Measurements from ENCODE around the gene CKLF. TPM values are rescaled to one million over a fixed set of nuclear protein-coding genes. Genes with fewer than 3 reads are reported as not detected.
"Not testable (repeated sequence)": the region's sequence is repeated elsewhere in the genome, so short reads cannot be mapped to it uniquely, and the experiment has no call there.

Gene CKLF
- total RNA-seq, 1 experiment from 2014 or later: 162 TPM

DNA sequence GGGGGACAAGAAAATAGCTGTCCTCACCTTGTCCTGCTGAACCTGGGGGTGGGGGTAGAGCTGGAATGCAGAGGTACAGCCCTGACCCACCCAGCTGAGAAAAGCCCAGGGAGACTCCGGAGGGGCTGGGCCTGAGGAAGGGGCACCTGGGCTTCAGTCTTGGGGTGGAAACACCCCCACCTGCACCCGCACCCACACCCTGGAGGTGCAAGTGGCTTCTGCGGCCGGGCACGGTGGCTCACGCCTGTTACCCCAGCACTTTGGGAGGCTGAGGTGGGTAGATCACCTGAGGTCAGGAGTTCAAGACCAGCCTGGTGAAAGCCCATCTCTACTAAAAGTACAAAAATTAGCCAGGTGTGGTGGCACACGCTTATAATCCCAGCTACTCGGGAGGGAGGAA, 59.5 kb downstream of the CKLF start:
- DNase-seq (ENCODE audit: extremely low read depth, low read depth): not testable (repeated sequence)

DNA sequence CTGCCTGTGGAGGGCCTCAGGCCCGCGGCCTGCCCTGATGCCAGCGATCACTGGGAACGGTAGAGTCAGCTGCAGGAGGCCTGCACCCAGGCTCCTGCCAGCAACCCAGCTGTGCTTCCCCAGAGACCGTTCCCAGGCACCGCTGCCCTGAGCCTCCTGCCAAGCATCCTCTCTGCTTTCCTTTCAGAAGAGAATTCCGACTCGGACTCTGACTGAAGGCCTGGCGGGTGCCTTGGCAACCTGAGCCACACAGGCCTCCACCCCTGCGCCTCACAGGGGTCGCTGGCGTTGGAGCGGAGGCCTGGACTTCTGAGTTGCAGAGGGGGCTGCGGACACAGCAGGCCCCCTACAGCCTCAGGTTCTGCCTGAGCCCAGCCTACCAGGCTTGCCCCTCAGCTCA, 60.0 kb downstream of the CKLF start:
- no peak for DNase-seq (ENCODE audit: extremely low read depth, low read depth)

DNA sequence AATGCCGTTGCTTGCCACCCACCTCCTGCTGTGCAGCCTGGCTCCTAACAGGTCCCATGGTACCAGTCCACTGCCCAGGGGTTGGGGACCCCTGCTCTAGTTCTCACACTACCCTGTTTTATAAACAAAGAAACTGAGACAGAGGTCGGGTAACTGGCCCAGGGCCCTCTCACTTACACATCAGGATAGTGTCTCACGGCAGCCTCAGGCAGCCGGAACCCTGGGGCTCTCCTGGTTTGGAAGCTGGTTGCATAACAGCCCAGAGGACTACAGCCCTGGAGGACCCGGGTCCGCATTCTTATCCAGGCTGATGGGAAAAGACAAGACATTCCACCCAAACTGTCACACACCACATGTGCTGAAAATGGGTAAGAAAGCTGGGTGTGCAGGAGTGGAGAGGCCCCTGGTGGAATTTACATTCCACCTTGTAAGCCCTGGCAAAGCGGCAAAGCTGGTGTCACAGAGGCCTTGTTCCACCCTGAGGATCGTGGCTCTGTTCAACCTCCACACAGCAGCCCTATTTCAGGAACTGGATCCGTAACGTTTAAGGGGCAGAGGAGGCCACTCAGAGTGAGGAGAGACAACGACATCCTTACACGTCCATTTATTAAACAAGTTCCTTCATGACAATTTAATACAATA, 61.9 kb downstream of the CKLF start:
- no peak for DNase-seq (ENCODE audit: extremely low read depth, low read depth)

Small RNA genes lying within 50 kb of the gene (small RNA-seq; reads per million reads assigned to genes)
- gene CKLF-CMTM1: 0 reads per million in 2 experiments

Other genes starting within 250 kb of the CKLF start
- not detected in 2 replicates for gene CDH5, start 185.9 kb upstream of the CKLF start, total RNA-seq (2014; rRNA removed; shearing (Covaris generic))
- 0.42 and 0.46 TPM in 2 replicates for gene BEAN1, start 125.3 kb upstream of the CKLF start, total RNA-seq (2014; rRNA removed; shearing (Covaris generic))
- 18.0 and 25.0 TPM in 2 replicates for gene TK2, start 2.5 kb upstream of the CKLF start, total RNA-seq (2014; rRNA removed; shearing (Covaris generic))
- 1.7 and 3.2 TPM in 2 replicates for gene CMTM1, start 13.9 kb downstream of the CKLF start, total RNA-seq (2014; rRNA removed; shearing (Covaris generic))
- not detected in 2 replicates for gene CMTM2, start 26.9 kb downstream of the CKLF start, total RNA-seq (2014; rRNA removed; shearing (Covaris generic))
- 35.6 and 35.7 TPM in 2 replicates for gene CMTM3, start 52.1 kb downstream of the CKLF start, total RNA-seq (2014; rRNA removed; shearing (Covaris generic))
- 64.2 and 64.5 TPM in 2 replicates for gene CMTM4, start 144.2 kb downstream of the CKLF start, total RNA-seq (2014; rRNA removed; shearing (Covaris generic))
- 104 and 132 TPM in 2 replicates for gene DYNC1LI2, start 199.0 kb downstream of the CKLF start, total RNA-seq (2014; rRNA removed; shearing (Covaris generic))
- gene TERB1, start 249.0 kb downstream of the CKLF start, total RNA-seq (2014; rRNA removed; shearing (Covaris generic)): 0.20 TPM in 1 of 2 replicates, not detected in the other

Measured in NCI-H460 (cell line).